H54 (cell line): Measurements from ENCODE around the gene FGF14.
"Not testable (repeated sequence)": the region's sequence is repeated elsewhere in the genome, so short reads cannot be mapped to it uniquely, and the experiment has no call there.

Experiments
- DNase-seq: peaks from one replicate; pipeline ENCODE4 v3.0.0; 2011; ENCODE audit warnings: low spot score, mixed read lengths; ENCODE audit not compliant: insufficient read length
- FAIRE-seq: peaks from 3 replicates; lab custom pipeline; 2011; peaks lifted over from hg19 to GRCh38; lab: Jason Lieb, UNC
- POLR2A ChIP-seq: IDR thresholded peaks from 2 replicates; pipeline ENCODE4 v1.6.1; 2011; ENCODE audit warnings: low read depth, mild to moderate bottlenecking, low read length

Gene FGF14

GRCh38 chr13:102040812-102041211, 361.0 kb downstream of the FGF14 start:
- FAIRE-seq (no peak), DNase-seq (no peak)
- no peak for TF ChIP-seq POLR2A

- no peak for TF ChIP-seq POLR2A
- no peak for FAIRE-seq
- no peak for DNase-seq
Observed at GRCh38 chr13:102039264-102039663, 362.6 kb downstream of the FGF14 start.

GRCh38 chr13:102038787-102039186, 363.1 kb downstream of the FGF14 start:
- DNase-seq (no peak), FAIRE-seq (no peak)
- no peak for TF ChIP-seq POLR2A

DNA sequence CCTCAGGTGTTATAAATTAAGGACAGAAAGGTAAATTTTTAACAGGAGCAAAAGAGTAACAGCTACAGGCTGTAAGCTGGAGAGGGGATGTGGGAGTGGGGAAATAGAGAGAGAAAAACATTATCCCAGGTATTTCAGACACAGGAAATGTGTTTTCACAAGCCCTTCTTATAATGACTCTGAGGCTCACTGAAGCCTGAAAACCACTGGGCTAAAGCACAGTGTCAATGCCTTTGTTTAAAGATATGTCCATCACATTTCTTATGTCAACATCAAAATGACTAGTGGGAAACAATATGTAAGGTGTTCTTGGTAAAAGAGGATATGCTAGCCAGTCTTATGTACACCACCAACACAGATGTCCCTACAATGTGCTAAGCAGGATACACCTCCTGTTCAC, 365.9 kb downstream of the FGF14 start:
- DNase-seq (no peak), FAIRE-seq (no peak)
- no peak for TF ChIP-seq POLR2A

- FAIRE-seq: no peak
- no peak for TF ChIP-seq POLR2A
- no peak for DNase-seq
Observed at GRCh38 chr13:102033857-102034331, 368.0 kb downstream of the FGF14 start.

DNA sequence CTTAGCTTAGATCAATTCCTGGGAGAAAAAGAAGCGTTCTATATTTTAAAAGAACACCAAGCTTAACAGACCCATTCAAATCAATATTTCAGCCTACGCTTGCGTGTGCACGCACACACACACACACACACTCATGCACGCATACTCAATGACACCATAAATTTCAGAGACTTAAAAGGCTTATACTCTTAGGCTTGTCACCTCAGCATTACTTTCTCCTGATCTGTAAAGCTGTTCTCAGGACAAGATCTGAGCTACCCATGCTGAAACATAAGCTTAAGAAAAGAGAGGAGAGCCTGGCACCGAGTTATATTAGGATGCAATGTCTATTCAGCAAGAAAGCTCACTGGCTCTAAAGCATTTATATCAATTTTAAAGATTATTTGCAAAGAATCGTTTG, 368.5 kb downstream of the FGF14 start:
- FAIRE-seq: no peak
- DNase-seq: no peak
- TF ChIP-seq POLR2A: no peak

DNA sequence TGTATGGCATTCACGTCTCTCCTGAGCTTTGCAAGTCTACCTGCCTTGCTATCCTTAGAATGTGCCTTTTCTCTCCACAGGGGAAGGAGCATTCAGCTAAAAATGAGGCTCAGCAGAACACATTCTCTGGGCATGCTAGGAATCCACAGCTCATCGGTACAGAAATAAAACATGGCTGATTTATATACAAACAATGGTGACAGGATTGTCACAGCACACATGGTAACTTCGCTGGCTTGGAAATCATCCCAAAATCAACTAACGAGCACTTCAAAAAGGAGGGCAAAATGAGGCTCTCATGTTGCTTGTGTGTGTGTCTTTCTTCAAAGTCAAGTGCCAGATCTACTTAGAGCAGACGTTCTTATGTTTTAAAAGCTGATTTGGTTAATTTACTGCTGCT, 373.0 kb downstream of the FGF14 start:
- no peak for TF ChIP-seq POLR2A
- FAIRE-seq: no peak
- no peak for DNase-seq

- no peak for TF ChIP-seq POLR2A
- FAIRE-seq (no peak), DNase-seq (no peak)
Observed at GRCh38 chr13:102028206-102028605, 373.6 kb downstream of the FGF14 start.

DNA sequence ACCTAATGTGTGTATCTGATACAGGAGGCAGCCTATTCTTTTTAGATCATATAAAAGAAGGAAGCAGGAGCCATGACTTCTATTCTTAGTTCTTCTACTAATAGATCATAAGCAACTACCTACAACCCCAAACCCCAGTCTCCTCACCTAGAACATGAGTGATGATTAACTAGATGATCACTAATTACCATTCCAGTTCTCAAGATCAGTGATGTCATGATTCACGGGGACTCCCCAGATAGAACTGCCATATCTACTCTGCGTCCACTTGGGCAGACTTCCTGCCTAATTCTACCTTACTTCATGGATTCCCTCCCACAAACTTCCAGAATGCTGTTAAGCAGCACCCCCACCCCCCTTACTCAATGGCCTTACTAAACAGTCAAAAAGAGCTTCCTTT, 380.1 kb downstream of the FGF14 start:
- DNase-seq: no peak
- no peak for FAIRE-seq
- TF ChIP-seq POLR2A: no peak

GRCh38 chr13:102020611-102021216, 381.1 kb downstream of the FGF14 start:
- no peak for DNase-seq
- TF ChIP-seq POLR2A: no peak

DNA sequence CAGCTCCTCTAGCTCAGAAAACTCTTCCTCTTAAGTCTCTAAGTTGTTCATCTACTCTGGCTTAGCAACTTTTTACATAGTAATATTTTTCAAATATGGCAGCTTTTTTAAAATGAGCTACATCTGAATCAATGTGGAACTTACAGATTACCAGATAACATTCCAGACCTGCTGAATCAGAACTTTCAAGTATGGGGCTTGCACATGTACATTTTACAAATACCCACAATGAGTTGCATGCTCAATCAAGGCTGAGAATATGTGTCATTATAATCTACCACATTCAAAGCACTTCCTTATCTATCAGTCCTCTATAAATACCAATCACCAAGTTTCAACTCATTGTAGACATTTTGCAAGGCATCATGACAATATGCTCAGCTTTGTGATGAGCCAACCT, 383.1 kb downstream of the FGF14 start:
- DNase-seq: no peak
- no peak for TF ChIP-seq POLR2A
- FAIRE-seq: peak; percentile 6

More at GRCh38 chr13:102020611-102021216, 381.1 kb downstream of the FGF14 start:
- FAIRE-seq: peak; percentile 66

- no peak for TF ChIP-seq POLR2A
- DNase-seq (no peak), FAIRE-seq (peak; percentile 11)
Observed at GRCh38 chr13:102017248-102017647, 384.6 kb downstream of the FGF14 start.

GRCh38 chr13:102012299-102013293, 389.3 kb downstream of the FGF14 start:
- no peak for DNase-seq
- peak; percentile 6 for FAIRE-seq
- TF ChIP-seq POLR2A: no peak

DNA sequence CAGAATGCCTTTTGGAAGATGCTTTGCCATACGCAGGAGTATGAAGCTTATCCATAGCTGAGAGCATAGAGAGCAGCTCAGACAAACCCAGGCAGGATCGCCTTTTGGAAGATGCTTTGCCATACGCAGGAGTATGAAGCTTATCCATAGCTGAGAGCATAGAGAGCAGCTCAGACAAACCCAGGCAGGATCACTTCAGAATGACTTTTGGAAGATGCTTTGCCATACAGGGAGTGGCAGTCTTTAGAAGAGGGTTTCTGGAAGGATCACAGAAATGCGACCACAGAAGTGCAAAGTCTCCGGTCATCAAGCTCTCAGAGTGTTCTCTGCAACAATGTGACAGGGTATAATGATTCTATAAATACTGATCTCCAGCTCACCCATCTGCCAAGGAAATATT, 390.4 kb downstream of the FGF14 start:
- not testable (repeated sequence) for DNase-seq, FAIRE-seq

DNA sequence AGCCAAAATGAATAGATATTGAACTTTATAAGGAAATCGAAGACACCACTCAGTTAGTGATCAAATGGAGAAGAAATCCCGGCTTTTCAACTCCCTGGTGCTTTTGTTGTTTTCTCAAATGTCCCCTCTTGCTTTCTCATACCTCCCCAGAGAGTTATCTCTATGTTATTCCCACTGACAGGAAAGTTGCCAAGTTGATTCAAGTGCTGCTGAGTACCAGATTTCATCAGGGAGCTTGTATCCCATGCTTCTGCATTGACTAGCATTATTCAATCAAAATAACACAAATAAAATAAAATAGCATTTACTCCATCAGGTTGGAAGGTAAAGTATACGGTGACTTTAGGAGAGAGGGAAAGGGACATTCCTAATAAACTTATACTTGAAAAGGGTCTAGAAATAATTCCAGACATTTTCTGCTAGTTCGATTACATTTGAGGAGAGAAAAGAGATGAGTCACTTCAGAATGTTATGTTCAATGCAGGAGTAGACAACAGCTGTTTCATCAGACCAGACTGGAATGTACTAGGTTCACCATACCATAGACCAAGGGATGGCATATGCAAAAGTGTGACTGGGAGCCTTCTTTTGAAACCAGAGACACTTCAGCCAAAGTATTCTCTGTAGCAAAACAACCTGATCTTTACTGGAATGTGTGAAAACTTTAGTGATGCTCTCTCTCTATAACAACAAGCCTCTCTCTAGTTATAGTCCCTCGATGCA, 397.8 kb downstream of the FGF14 start:
- no peak for TF ChIP-seq POLR2A
- FAIRE-seq (peak; percentile 48), DNase-seq (no peak)
